Measurements from ENCODE around the gene FOXP1.

The FOXP1 gene

DNA sequence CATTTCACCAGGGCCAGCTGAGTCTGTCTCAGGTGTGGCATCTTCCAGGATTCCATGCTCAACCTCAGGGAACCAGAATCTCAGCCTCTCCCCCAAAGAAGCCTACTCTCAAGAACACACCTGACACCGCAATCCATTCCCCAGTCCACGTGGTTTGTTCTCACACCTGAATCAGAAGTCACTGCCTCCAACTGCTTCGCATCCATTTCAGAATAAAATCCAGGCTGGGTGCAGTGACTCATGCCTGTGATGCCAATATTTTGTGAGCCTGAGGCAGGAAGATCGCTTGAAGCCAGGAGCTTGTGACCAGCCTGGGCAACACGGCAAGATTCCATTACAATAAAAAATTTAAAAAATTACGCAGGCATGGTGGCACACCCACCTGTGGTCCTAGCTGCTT is 212.2 kb downstream of the FOXP1 start:
- Histone ChIP-seq H3K4me1 (ENCODE audit: low read length) (no peaks in the 10 kb centered on the region), H3K9ac (ENCODE audit: low read length) (no peak overlapping the region)

DNA sequence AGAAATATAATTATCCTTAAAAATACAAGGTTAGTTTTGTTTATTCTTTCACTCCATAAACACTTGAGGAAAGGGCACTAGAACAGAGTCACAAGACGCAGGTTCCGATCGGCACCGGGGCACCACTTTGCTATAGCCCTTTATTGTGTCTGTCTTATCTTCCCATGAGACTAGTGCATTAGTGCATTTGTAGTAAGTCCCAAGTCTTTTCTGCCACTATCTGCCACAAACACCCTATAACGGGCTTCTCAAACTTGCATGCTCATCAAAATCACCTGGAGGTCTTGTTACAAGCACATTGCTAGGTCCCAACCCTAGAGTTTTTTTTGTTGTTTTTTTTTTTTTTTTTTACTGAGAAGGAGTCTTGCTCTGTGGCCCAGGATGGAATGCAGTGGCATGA is 213.1 kb downstream of the FOXP1 start:
- no peak overlapping the region for H3K9ac ChIP-seq (ENCODE audit: low read length)
- H3K4me2 ChIP-seq (ENCODE audit: low read length): no peak overlapping the region
- no peaks in the 10 kb centered on the region for H3K9me3 ChIP-seq (ENCODE audit: insufficient read depth, low read length)
- H3K79me2 ChIP-seq (ENCODE audit: low read length): no peaks in the 10 kb centered on the region
- no peaks in the 10 kb centered on the region for H3K36me3 ChIP-seq (replicated peaks; ENCODE audit: low read depth, low read length)
- no peak overlapping the region for H2AFZ ChIP-seq (ENCODE audit: low read depth, low read length)
- H3K4me1 ChIP-seq (ENCODE audit: low read length): peaks cover 4% of the 10 kb centered on the region; the same call in 1 of the 2 replicates
- H4K20me1 ChIP-seq (ENCODE audit: insufficient read depth, low read length): no peaks in the 10 kb centered on the region
- H3K27me3 ChIP-seq (ENCODE audit: low read depth, low read length): peaks cover 77% of the 10 kb centered on the region
- H3K27ac ChIP-seq (ENCODE audit: low read length): no peak overlapping the region
- TF ChIP-seq EZH2phosphoT487 (IDR thresholded peaks at IDR 0.05; ENCODE audit: low read depth): no peak
- TF ChIP-seq, protein P1, sequence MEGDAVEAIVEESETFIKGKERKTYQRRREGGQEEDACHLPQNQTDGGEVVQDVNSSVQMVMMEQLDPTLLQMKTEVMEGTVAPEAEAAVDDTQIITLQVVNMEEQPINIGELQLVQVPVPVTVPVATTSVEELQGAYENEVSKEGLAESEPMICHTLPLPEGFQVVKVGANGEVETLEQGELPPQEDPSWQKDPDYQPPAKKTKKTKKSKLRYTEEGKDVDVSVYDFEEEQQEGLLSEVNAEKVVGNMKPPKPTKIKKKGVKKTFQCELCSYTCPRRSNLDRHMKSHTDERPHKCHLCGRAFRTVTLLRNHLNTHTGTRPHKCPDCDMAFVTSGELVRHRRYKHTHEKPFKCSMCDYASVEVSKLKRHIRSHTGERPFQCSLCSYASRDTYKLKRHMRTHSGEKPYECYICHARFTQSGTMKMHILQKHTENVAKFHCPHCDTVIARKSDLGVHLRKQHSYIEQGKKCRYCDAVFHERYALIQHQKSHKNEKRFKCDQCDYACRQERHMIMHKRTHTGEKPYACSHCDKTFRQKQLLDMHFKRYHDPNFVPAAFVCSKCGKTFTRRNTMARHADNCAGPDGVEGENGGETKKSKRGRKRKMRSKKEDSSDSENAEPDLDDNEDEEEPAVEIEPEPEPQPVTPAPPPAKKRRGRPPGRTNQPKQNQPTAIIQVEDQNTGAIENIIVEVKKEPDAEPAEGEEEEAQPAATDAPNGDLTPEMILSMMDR (IDR thresholded peaks at IDR 0.05; ENCODE audit: low read depth, low read length): no peak
- H3K4me3 ChIP-seq (ENCODE audit: low read length): no peak overlapping the region

More for the DNA sequence above, 212.2 kb downstream of the FOXP1 start:
- Histone ChIP-seq H3K79me2 (ENCODE audit: low read length) (no peaks in the 10 kb centered on the region), H3K36me3 (replicated peaks; ENCODE audit: low read depth, low read length) (no peaks in the 10 kb centered on the region), H3K27ac (ENCODE audit: low read length) (no peak overlapping the region), H3K4me2 (ENCODE audit: low read length) (no peak overlapping the region), H4K20me1 (ENCODE audit: insufficient read depth, low read length) (no peaks in the 10 kb centered on the region), H3K27me3 (ENCODE audit: low read depth, low read length) (peaks cover 77% of the 10 kb centered on the region), H3K9me3 (ENCODE audit: insufficient read depth, low read length) (no peaks in the 10 kb centered on the region), H3K4me3 (ENCODE audit: low read length) (no peak overlapping the region), H2AFZ (ENCODE audit: low read depth, low read length) (no peak overlapping the region)
- TF ChIP-seq, protein P1 (IDR thresholded peaks at IDR 0.05; ENCODE audit: low read depth, low read length): no peak
- no peak for TF ChIP-seq EZH2phosphoT487 (IDR thresholded peaks at IDR 0.05; ENCODE audit: low read depth)

DNA sequence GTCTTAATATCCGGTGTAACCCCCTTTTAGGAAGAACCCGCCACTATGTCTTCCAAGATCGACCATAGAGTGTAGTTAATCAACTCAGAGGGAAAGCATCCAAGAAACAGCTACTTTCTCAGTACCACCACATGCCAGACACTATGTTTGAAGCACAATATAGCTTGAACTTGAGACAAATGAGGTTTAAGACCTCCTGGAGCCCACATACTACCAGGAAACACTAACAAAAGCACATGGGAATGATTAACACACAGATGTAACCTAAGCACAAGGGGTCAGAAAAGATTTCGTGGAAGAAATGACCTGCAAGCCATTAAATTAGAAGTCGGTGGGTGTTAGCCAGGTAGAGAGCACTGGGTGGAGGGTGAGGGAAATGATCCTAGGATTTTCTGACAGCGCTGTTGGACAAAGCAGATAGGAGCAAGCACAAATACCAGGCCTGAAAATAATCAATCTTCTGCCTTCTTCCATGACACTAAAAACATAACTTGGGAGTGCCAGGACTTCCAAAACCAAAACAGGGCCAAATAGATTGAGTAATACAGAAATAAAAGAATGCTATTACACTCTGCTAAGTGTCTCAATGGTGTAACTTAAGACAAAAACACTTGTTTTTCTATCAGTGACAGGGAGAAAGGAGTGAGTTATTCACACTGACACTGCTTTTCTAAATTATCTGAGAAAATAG is 213.7 kb downstream of the FOXP1 start:
- Histone ChIP-seq H2AFZ (ENCODE audit: low read depth, low read length) (no peak overlapping the region), H3K9ac (ENCODE audit: low read length) (no peak overlapping the region), H3K4me1 (ENCODE audit: low read length) (peaks cover 4% of the 10 kb centered on the region; the same call in 1 of the 2 replicates), H3K4me3 (ENCODE audit: low read length) (no peak overlapping the region), H3K27me3 (ENCODE audit: low read depth, low read length) (peaks cover 77% of the 10 kb centered on the region), H3K9me3 (ENCODE audit: insufficient read depth, low read length) (no peaks in the 10 kb centered on the region), H4K20me1 (ENCODE audit: insufficient read depth, low read length) (no peaks in the 10 kb centered on the region), H3K79me2 (ENCODE audit: low read length) (no peaks in the 10 kb centered on the region), H3K27ac (ENCODE audit: low read length) (no peak overlapping the region), H3K4me2 (ENCODE audit: low read length) (no peak overlapping the region), H3K36me3 (replicated peaks; ENCODE audit: low read depth, low read length) (no peaks in the 10 kb centered on the region)
- TF ChIP-seq, protein P1 (IDR thresholded peaks at IDR 0.05; ENCODE audit: low read depth, low read length): no peak
- no peak for TF ChIP-seq EZH2phosphoT487 (IDR thresholded peaks at IDR 0.05; ENCODE audit: low read depth)

DNA sequence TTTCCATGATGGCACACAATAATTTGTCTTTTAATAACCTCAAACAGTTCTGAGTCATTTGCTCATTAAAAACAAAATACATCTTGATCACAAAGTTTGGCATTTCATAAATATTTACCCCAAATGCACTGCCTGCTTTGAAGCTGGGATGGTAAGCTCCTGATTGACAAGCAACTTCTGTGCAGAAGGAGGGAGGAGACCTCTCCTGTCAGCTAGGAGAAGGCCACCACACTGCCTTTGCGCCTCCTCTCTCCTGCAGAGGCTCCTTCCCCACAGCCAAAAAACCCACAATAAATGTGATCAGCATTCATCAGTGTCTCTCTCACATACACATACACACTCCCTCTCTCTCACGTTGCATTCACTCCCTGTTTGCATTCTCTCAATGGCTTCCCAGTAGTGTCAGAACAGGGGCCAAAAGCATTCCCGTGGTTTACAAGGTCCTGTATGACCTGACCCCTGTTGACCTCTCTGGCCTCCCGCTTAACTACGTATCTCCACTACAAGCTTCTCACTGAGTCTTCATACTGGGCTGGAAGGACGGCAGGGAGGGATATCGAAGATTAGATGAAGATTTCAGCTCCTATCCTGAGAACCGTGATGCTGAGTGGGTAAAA is 216.4 kb downstream of the FOXP1 start:
- Histone ChIP-seq H3K9me3 (ENCODE audit: insufficient read depth, low read length) (no peaks in the 10 kb centered on the region), H3K4me3 (ENCODE audit: low read length) (no peak overlapping the region), H3K4me2 (ENCODE audit: low read length) (no peak overlapping the region), H3K9ac (ENCODE audit: low read length) (no peak overlapping the region), H3K4me1 (ENCODE audit: low read length) (peaks cover 4% of the 10 kb centered on the region; the same call in 1 of the 2 replicates), H3K79me2 (ENCODE audit: low read length) (no peaks in the 10 kb centered on the region), H4K20me1 (ENCODE audit: insufficient read depth, low read length) (no peaks in the 10 kb centered on the region), H3K36me3 (replicated peaks; ENCODE audit: low read depth, low read length) (no peaks in the 10 kb centered on the region), H2AFZ (ENCODE audit: low read depth, low read length) (no peak overlapping the region), H3K27me3 (ENCODE audit: low read depth, low read length) (peaks cover 77% of the 10 kb centered on the region), H3K27ac (ENCODE audit: low read length) (no peak overlapping the region)
- no peak for TF ChIP-seq EZH2phosphoT487 (IDR thresholded peaks at IDR 0.05; ENCODE audit: low read depth)
- TF ChIP-seq, protein P1 (IDR thresholded peaks at IDR 0.05; ENCODE audit: low read depth, low read length): no peak

All from OCI-LY3 (cell line).